ENCODE measurements around the gene ZNF689.

The ZNF689 gene

DNA sequence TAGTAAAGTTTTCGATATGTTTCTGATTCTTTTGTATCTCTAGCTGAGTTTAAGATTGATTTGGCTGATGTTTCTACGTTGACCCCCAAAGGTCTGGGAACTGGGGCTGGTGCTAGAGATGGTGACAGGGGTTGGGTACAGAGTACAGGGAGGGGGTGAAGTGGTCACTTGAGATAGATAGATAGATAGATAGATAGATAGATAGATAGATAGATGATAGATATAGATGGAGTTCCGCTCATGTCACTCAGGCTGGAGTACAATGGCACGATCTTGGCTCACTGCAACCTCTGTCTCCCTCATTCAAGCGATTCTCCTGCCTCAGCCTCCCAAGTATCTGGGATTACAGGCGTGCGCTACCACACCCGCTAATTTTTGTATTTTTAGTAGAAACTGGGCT lies 46.2 kb upstream of the ZNF689 start:
- Histone ChIP-seq H3K4me3 (no peak overlapping the region), H3K4me1 (peaks cover 0 to 51% (median 43%) of the 10 kb centered on the region in 4 donors), H3K36me3 (peaks cover 38 to 51% (median 51%) of the 10 kb centered on the region in 3 donors), H3K27ac (peak overlapping the region in 1 of 2 donors; percentile 85), H3K9me3 (no peaks in the 10 kb centered on the region), H3K27me3 (no peaks in the 10 kb centered on the region)
- intact Hi-C loops (cut with DNase I; ENCODE audit: low total_unique reads) = no loop called here
- DNase-seq = no peak
- TF ChIP-seq, protein P1, sequence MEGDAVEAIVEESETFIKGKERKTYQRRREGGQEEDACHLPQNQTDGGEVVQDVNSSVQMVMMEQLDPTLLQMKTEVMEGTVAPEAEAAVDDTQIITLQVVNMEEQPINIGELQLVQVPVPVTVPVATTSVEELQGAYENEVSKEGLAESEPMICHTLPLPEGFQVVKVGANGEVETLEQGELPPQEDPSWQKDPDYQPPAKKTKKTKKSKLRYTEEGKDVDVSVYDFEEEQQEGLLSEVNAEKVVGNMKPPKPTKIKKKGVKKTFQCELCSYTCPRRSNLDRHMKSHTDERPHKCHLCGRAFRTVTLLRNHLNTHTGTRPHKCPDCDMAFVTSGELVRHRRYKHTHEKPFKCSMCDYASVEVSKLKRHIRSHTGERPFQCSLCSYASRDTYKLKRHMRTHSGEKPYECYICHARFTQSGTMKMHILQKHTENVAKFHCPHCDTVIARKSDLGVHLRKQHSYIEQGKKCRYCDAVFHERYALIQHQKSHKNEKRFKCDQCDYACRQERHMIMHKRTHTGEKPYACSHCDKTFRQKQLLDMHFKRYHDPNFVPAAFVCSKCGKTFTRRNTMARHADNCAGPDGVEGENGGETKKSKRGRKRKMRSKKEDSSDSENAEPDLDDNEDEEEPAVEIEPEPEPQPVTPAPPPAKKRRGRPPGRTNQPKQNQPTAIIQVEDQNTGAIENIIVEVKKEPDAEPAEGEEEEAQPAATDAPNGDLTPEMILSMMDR (IDR thresholded peaks at IDR 0.05) = no peak

DNA sequence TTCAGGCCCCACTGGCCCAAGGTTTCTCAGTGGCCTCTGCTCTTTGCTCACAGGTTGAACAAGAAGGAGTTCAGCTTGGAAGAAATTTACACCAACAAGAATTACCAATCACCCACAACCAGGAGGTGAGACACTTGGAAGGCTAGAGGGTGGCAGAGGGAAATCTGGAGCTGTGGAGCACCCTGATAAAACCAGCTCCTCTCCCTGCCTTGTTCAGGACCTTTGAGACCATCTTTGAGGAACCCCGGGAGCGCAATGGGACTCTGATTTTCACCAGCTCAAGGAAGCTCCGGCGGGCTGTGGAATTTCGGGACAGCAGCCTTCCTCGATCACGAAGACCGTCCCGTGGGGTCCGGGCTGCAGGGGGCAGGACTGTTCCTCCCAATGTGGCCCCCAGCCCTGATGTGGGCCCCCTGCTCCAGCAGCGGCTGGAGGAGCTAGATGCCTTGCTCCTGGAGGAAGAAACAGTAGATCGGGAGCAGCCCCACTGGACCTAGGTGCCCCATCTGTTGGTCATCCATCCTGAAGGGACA lies 45.7 kb upstream of the ZNF689 start:
- Histone ChIP-seq H3K36me3 (peaks cover 38 to 46% (median 46%) of the 10 kb centered on the region in 3 donors), H3K9me3 (no peaks in the 10 kb centered on the region), H3K4me3 (no peak overlapping the region), H3K27ac (peak overlapping the region in 1 of 2 donors; percentile 85), H3K4me1 (peaks cover 0 to 46% (median 37%) of the 10 kb centered on the region in 4 donors), H3K27me3 (no peaks in the 10 kb centered on the region)
- DNase-seq = no peak
- TF ChIP-seq, protein P1 (IDR thresholded peaks at IDR 0.05) = no peak
- intact Hi-C loops (cut with DNase I; ENCODE audit: low total_unique reads) = no loop called here

DNA sequence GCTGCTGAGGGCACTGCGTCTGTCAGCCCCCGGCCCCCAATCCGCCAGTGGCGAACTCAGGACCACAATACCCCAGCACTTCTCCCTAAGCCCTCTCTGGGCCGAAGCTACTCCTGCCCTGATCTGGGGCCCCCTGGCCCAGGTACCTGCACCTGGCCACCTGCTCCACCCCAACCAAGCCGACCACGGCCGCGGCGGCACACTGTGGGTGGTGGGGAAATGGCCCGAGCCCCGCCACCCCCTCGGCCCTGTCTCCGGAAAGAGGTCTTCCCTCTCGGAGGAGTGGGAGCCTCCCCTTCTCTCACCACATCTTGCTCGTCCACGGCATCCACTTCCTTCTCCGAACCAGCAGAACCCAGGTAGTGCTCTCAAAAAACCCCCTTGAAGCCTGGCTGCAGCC lies 44.7 kb upstream of the ZNF689 start:
- Histone ChIP-seq H3K4me3 (no peak overlapping the region), H3K36me3 (peaks cover 38 to 46% (median 44%) of the 10 kb centered on the region in 3 donors), H3K4me1 (peaks cover 0 to 38% (median 28%) of the 10 kb centered on the region in 4 donors), H3K9me3 (no peaks in the 10 kb centered on the region), H3K27ac (no peak overlapping the region), H3K27me3 (no peaks in the 10 kb centered on the region)
- TF ChIP-seq, protein P1 (IDR thresholded peaks at IDR 0.05) = no peak
- no peak for DNase-seq
- intact Hi-C loops (cut with DNase I; ENCODE audit: low total_unique reads) = no loop called here

DNA sequence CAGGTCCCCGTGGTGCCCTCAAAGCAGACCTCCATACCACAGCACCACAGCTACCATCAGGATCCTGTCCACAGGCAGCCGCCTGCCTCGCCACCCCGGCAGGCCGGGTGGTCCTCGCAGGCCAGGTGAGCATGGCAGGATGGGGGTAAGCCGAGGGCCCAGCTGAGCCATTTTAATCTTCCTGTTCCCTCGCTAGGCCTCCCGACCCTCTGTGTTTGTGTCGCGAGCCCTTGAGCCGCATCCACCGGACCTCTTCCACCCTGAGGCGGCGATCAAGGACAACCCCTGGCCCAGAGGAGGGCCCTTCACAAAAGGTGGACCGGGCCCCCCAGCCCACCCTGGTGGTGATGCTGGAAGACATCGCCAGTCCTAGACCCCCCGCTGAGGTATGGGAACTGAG lies 42.5 kb upstream of the ZNF689 start:
- TF ChIP-seq, protein P1 (IDR thresholded peaks at IDR 0.05) = no peak
- DNase-seq = no peak
- intact Hi-C loops (cut with DNase I; ENCODE audit: low total_unique reads) = no loop called here
- Histone ChIP-seq H3K9me3 (no peaks in the 10 kb centered on the region), H3K27me3 (no peaks in the 10 kb centered on the region), H3K27ac (peak overlapping the region; percentile 92 to 94), H3K36me3 (peaks cover 38 to 46% (median 44%) of the 10 kb centered on the region in 3 donors), H3K4me3 (no peak overlapping the region), H3K4me1 (peaks cover 0 to 42% (median 27%) of the 10 kb centered on the region in 4 donors)

- TF ChIP-seq, protein P1 (IDR thresholded peaks at IDR 0.05) = no peak
- no peak for DNase-seq
- H3K9me3 ChIP-seq = no peaks in the 10 kb centered on the region
- intact Hi-C loops (cut with DNase I; ENCODE audit: low total_unique reads) = no loop called here
- H3K36me3 ChIP-seq = peaks cover 38 to 46% (median 44%) of the 10 kb centered on the region in 3 donors
- peak overlapping the region; percentile 71 to 99 for H3K4me3 ChIP-seq
- H3K4me1 ChIP-seq = peaks cover 0 to 36% (median 21%) of the 10 kb centered on the region in 4 donors
- peak overlapping the region; percentile 92 to 94 for H3K27ac ChIP-seq
- no peaks in the 10 kb centered on the region for H3K27me3 ChIP-seq
Measured at GRCh38 chr16:30652005-30652296, 41.8 kb upstream of the ZNF689 start.

All from tibial artery (tissue), 4 donors.